ENCODE results near the gene APOL3.
"Not testable (repeated sequence)": the region's sequence is repeated elsewhere in the genome, so short reads cannot be mapped to it uniquely, and the experiment has no call there.

APOL3 gene

DNA sequence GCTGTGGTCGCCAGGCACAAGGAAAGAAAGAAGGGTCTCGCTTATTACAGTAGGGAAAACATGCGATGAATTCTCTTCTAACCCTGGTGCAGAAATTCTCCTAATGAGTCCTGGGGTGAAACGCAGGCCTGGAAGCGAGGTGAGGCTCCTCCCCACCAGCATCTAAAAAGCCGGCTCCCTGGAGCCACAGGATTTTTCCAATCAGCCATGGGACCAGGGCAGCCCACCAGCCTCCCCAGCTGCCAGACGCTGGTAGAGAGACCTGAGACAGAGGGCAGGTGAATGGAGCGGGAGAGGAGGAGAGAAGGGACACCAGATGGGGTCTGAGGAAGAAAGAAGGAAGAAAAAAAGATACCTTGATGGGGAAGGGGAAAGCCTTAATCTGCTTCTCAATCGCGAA is 28.6 kb downstream of the APOL3 start:
- no peaks in the 10 kb centered on the region for H3K4me1 ChIP-seq (ENCODE audit: insufficient read depth, low read length)
- no peaks in the 10 kb centered on the region for H3K36me3 ChIP-seq (ENCODE audit: insufficient read depth, low read length)
- no peak overlapping the region for H3K4me3 ChIP-seq (ENCODE audit: low read length)
- no peak overlapping the region for H3K27ac ChIP-seq (ENCODE audit: low read depth, low read length)
- H3K27me3 ChIP-seq (ENCODE audit: insufficient read depth, low read length), result 0 out of 2 replicates have a peak, but pooled peaks cover 4% of the 10 kb centered on the region
- H3K9me3 ChIP-seq (ENCODE audit: insufficient read depth, low read depth, low read length), result no peaks in the 10 kb centered on the region
- H3K9ac ChIP-seq (ENCODE audit: low read depth, low read length), result no peak overlapping the region
- 83% methylated on average over 10 of the region's 10 CpGs for WGBS

DNA sequence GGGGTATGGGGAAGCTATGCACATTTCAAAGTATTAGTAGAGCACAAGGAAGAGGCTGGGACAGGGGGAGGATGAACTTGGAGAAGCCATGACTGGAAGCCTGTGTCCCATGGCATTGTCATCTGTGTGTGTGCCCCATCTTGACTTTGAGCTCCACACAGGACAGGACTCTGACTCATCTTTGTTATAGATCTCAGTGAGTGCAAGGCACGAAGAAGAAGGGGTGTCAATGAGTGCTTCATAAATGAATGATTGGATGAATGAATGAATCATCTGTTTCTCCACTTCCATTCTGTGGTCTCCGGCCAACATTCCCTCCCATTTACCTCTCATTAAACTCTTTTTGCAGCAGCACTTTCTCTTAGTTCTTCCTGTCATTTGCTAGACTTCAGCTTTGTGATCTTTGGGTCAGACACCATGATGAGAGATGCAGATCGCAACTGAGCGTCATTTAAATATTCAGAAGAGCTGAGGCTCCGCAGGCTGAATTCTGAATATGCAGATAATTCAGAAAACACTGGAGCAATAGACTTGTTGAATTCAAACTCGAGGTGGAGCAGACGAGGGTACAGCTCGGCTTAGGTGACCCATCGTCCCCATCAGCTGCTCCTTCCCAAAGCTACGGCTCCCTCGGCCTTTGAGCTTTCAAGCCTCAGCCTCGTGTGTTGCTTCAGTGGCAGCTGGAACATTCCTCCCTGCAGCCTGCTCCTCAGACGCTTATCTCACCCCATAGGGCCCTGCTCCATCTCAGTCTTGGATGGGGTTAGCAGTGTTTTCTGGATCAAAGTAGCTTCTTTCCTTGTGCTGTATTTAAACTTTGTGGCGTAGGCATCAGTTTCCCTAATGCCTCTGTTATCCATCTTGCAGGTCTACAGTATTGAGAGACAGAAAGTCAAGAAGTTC is 30.8 kb downstream of the APOL3 start:
- no peaks in the 10 kb centered on the region for H3K9me3 ChIP-seq (ENCODE audit: insufficient read depth, low read depth, low read length)
- no peaks in the 10 kb centered on the region for H3K36me3 ChIP-seq (ENCODE audit: insufficient read depth, low read length)
- H3K4me1 ChIP-seq (ENCODE audit: insufficient read depth, low read length), result no peaks in the 10 kb centered on the region
- 85% methylated on average over 14 of the region's 14 CpGs for WGBS
- H3K27ac ChIP-seq (ENCODE audit: low read depth, low read length), result no peak overlapping the region
- peaks cover 17% of the 10 kb centered on the region for H3K27me3 ChIP-seq (ENCODE audit: insufficient read depth, low read length)
- no peak overlapping the region for H3K4me3 ChIP-seq (ENCODE audit: low read length)
- no peak overlapping the region for H3K9ac ChIP-seq (ENCODE audit: low read depth, low read length)

DNA sequence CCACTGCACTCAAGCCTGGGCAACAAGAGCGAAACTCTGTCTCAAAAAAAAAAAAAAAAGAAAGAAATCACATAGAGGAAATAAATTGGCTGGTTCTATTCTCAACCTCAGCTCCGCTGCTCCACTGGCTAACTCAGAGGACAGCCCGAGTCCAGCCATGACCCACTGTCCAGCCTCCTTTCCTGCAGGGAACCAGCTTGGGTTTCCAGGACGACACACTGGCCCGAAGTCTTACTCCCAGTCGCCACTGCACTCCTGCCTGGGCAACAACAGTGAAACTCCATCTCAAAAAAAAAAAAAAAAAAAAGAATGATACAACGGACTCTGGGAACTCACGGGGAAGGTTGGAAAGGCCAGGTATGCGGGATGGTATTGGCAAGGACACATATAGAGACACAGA is 31.5 kb downstream of the APOL3 start:
- Histone ChIP-seq H3K9ac (ENCODE audit: low read depth, low read length) (no peak overlapping the region), H3K36me3 (ENCODE audit: insufficient read depth, low read length) (no peaks in the 10 kb centered on the region), H3K27me3 (ENCODE audit: insufficient read depth, low read length) (peaks cover 24% of the 10 kb centered on the region), H3K27ac (ENCODE audit: low read depth, low read length) (no peak overlapping the region), H3K4me1 (ENCODE audit: insufficient read depth, low read length) (no peaks in the 10 kb centered on the region), H3K4me3 (ENCODE audit: low read length) (no peak overlapping the region), H3K9me3 (ENCODE audit: insufficient read depth, low read depth, low read length) (no peaks in the 10 kb centered on the region)
- 92% methylated on average over 9 of the region's 9 CpGs for WGBS

DNA sequence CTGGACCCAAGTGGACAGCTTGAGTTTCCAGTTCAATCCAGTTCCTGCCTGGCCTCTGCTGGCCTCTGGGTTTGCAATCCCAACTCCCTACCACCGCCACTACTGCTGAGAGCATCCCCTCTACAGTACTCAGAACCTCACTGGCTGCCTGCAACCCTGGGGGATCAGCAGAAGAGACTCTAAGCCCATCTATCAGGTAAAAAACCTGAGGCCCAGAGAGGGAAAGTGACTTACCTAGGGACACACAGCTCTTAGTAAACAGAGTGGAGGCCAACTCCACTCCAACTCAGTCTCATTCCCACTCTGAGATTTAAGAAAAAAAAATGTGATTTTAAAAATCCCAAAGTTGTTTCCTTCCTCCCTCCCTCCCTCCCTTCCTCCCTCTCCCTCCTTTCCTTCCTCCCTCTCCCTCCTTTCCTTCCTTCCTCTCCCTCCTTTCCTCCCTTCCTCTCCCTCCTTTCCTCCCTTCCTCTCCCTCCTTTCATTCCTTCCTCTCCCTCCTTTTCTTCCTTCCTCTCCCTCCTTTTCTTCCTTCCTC is 34.5 kb downstream of the APOL3 start:
- H3K4me1 ChIP-seq (ENCODE audit: insufficient read depth, low read length), result no peaks in the 10 kb centered on the region
- H3K9ac ChIP-seq (ENCODE audit: low read depth, low read length), result no peak overlapping the region
- 76% methylated on average over 1 of the region's 1 CpG for WGBS

DNA sequence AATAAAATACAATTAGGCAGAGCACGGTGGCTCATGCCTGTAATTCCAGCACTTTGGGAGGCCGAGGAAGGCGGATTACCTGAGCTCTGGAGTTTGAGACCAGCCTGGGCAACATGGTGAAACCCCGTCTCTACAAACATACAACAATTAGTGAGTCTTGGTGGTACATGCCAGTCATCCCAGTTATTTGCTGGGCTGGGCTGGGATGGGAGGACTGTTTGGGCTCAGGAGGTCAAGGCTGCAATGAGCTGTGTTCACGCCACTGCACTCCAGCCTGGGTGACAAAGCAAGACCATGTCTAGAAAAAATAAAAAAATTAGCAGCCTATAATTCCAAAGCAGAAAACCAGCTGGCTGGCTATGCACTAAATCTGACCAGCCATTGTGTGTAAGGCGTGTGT is 35.1 kb downstream of the APOL3 start:
- H3K9me3 ChIP-seq (ENCODE audit: insufficient read depth, low read depth, low read length), result no peaks in the 10 kb centered on the region
- no peaks in the 10 kb centered on the region for H3K36me3 ChIP-seq (ENCODE audit: insufficient read depth, low read length)
- H3K9ac ChIP-seq (ENCODE audit: low read depth, low read length), result no peak overlapping the region
- WGBS, result 91% methylated on average over 5 of the region's 6 CpGs
- no peak overlapping the region for H3K4me3 ChIP-seq (ENCODE audit: low read length)
- no peak overlapping the region for H3K27ac ChIP-seq (ENCODE audit: low read depth, low read length)
- H3K4me1 ChIP-seq (ENCODE audit: insufficient read depth, low read length), result no peaks in the 10 kb centered on the region
- peaks cover 24% of the 10 kb centered on the region for H3K27me3 ChIP-seq (ENCODE audit: insufficient read depth, low read length)

More for the DNA sequence above, 34.5 kb downstream of the APOL3 start:
- Histone ChIP-seq H3K4me3 (ENCODE audit: low read length) (no peak overlapping the region), H3K27me3 (ENCODE audit: insufficient read depth, low read length) (peaks cover 24% of the 10 kb centered on the region), H3K36me3 (ENCODE audit: insufficient read depth, low read length) (no peaks in the 10 kb centered on the region), H3K9me3 (ENCODE audit: insufficient read depth, low read depth, low read length) (no peaks in the 10 kb centered on the region), H3K27ac (ENCODE audit: low read depth, low read length) (no peak overlapping the region)

DNA sequence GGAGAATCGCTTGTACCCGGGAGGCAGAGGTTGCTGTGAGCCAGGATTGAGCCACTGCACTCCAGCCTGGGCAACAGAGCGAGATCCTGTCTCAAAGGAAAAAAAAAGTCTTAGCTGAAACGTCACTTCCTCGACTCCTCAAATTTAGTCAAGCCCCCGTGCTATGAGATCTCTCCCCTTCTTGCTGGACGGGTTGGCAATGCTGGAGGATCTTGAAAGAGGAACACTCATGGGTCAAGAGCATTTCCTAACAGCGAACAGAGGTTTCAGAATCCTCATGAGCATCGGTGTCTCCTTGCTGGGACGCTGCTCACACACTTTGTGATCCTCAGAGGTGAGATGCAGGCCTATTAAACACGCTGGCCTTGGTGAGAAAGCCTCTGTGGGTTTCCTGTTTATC is 35.9 kb downstream of the APOL3 start:
- no peaks in the 10 kb centered on the region for H3K9me3 ChIP-seq (ENCODE audit: insufficient read depth, low read depth, low read length)
- H3K4me3 ChIP-seq (ENCODE audit: low read length), result no peak overlapping the region
- no peak overlapping the region for H3K27ac ChIP-seq (ENCODE audit: low read depth, low read length)
- no peak overlapping the region for H3K9ac ChIP-seq (ENCODE audit: low read depth, low read length)
- H3K36me3 ChIP-seq (ENCODE audit: insufficient read depth, low read length), result no peaks in the 10 kb centered on the region
- 88% methylated on average over 11 of the region's 11 CpGs for WGBS
- H3K27me3 ChIP-seq (ENCODE audit: insufficient read depth, low read length), result peaks cover 24% of the 10 kb centered on the region
- H3K4me1 ChIP-seq (ENCODE audit: insufficient read depth, low read length), result no peaks in the 10 kb centered on the region

DNA sequence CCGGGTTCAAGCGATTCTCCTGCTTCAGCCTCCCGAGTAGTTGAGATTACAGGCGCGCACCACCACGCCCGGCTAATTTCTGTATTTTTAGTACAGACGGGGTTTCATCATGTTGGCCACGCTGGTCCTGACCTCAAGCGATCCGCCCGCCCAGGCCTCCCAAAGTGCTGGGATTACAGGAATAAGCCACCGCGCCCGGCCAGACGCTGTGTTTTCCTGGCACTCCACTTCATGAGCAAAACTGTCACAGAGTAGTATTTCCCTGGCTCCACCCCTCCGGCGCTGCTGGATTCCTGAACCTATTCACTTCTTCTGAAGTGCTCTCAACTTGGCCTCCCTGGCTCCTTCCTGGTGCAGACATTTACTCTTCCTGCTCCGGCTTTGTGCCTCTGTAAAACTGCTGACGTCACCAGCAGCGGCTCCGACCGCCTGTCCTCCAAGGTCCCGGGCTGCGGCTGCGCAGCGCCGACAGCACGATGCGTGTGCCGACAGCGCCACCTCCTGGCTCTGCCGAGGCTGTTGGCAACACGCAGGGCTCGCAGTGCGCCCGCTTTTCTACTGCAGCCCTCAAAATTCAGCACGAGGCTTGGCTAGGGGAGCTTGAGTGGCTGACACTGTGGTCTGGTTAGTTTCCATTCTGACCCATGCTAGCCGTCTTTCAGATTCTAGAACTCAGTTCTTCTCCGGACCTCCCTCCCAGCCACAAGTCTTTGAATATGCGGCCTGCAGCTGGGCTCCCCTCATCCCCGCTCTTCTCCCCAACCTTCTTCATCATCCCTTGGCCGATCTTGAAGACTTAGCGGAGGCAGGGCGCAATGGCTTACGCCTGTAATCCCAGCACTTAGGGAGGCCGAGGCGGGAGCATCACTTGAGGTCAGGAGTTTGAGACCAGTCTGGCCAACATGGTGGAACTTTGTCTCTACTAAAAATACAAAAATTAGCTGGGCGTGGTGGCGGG is 36.6 kb downstream of the APOL3 start:
- H3K4me1 ChIP-seq (ENCODE audit: insufficient read depth, low read length), result no peaks in the 10 kb centered on the region
- H3K27me3 ChIP-seq (ENCODE audit: insufficient read depth, low read length), result peaks cover 24% of the 10 kb centered on the region
- H3K9ac ChIP-seq (ENCODE audit: low read depth, low read length), result no peak overlapping the region
- H3K4me3 ChIP-seq (ENCODE audit: low read length), result no peak overlapping the region
- no peaks in the 10 kb centered on the region for H3K9me3 ChIP-seq (ENCODE audit: insufficient read depth, low read depth, low read length)
- 49% methylated on average over 50 of the region's 50 CpGs for WGBS
- no peaks in the 10 kb centered on the region for H3K36me3 ChIP-seq (ENCODE audit: insufficient read depth, low read length)
- 0 out of 2 replicates have a peak overlapping the region, but pooled peaks have one; percentile 28 for H3K27ac ChIP-seq (ENCODE audit: low read depth, low read length)

DNA sequence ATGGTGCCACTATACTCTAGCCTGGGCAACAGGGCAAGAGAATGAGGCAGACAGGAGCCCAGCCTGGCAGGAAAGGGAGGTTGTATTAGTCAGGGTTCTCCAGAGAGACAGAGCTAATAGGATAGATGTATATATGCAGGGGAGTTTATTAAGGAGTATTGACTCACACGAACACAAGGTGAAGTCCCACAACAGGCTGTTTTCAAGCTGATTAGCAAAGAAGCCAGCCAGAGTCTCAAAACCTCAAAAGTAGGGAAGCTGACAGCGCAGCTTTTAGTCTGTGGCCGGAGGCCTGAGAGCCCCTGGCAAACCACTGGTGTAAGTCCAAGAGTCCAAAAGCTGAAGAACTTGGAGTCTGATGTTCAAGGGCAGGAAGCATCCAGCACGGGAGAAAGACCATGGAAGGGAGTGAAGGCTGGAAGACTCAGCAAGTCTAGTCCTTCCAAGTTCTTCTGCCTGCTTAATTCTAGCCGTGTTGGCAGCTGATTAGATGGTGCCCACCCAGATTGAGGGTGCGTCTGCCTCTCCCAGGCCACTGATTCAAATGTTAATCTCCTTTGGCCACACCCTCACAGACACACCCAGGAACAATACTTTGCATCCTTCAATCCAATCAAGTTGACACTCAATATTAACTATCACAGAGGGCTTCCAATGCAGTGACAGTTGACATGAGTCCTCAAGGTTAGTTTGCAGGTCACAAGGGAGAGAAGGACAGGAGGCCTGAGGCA is 39.8 kb downstream of the APOL3 start:
- not testable (repeated sequence) for H3K9me3 ChIP-seq (ENCODE audit: insufficient read depth, low read depth, low read length)

DNA sequence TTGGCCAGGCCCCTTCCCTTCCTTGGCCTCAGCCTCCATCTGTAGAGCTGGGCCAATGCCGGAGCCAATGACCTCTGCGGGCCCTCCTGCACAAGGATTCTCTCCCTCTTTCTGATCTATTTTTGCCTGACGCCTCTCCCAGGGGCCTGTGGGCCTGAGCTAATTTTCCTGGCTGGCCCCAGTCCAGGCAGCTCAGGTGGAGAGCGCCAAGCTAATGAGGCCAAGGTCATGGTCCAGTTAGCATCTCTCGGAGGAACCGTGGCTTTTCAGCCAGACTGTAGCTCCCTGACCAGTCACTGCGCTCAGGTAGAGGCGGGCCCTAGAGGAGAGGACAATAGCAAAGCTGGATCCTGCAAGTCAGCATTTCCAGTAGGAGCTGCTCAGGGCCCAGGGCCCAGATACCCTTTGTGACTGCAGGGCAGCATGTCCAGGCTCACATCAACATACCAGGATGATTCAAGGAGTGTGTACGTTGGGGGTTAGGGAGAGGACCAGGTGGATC is 43.5 kb downstream of the APOL3 start:
- WGBS, result 94% methylated on average over 9 of the region's 9 CpGs
- Histone ChIP-seq H3K4me3 (ENCODE audit: low read length) (no peak overlapping the region), H3K27me3 (ENCODE audit: insufficient read depth, low read length) (no peaks in the 10 kb centered on the region), H3K9ac (ENCODE audit: low read depth, low read length) (no peak overlapping the region), H3K4me1 (ENCODE audit: insufficient read depth, low read length) (no peaks in the 10 kb centered on the region), H3K36me3 (ENCODE audit: insufficient read depth, low read length) (no peaks in the 10 kb centered on the region), H3K9me3 (ENCODE audit: insufficient read depth, low read depth, low read length) (no peaks in the 10 kb centered on the region), H3K27ac (ENCODE audit: low read depth, low read length) (no peak overlapping the region)

More for the DNA sequence above, 39.8 kb downstream of the APOL3 start:
- not testable (repeated sequence) for H3K4me1 ChIP-seq (ENCODE audit: insufficient read depth, low read length); H3K9ac ChIP-seq (ENCODE audit: low read depth, low read length); H3K36me3 ChIP-seq (ENCODE audit: insufficient read depth, low read length); H3K4me3 ChIP-seq (ENCODE audit: low read length); H3K27ac ChIP-seq (ENCODE audit: low read depth, low read length)
- WGBS, result 77% methylated on average over 6 of the region's 6 CpGs
- peaks cover 15% of the 10 kb centered on the region for H3K27me3 ChIP-seq (ENCODE audit: insufficient read depth, low read length)

DNA sequence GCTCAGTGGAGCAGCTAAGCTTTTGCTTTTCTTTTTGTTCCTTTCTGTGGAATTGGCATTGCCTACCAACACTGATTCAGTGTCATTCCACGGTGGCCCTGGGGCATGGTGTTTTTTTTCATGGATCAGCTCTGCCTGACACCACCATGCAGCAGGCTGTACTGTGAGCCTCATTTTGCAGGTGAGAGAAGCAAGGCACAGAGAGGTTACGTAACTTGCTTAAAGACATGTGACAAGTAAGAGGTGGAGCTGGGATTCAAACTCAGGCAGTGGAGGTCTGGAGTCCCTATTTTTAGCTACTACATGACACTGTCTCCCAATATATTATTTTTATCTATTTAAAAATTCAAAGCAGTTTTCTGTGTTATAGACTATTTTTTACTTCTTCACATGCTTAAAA is 44.4 kb downstream of the APOL3 start:
- Histone ChIP-seq H3K9me3 (ENCODE audit: insufficient read depth, low read depth, low read length) (no peaks in the 10 kb centered on the region), H3K27ac (ENCODE audit: low read depth, low read length) (no peak overlapping the region), H3K27me3 (ENCODE audit: insufficient read depth, low read length) (no peaks in the 10 kb centered on the region), H3K36me3 (ENCODE audit: insufficient read depth, low read length) (no peaks in the 10 kb centered on the region), H3K4me3 (ENCODE audit: low read length) (no peak overlapping the region), H3K4me1 (ENCODE audit: insufficient read depth, low read length) (no peaks in the 10 kb centered on the region), H3K9ac (ENCODE audit: low read depth, low read length) (no peak overlapping the region)
- 85% methylated on average over 2 of the region's 2 CpGs for WGBS
